Erythroblast (primary cell): ENCODE results near the gene DGKA.

Experiments used
- GATA1 ChIP-seq: IDR thresholded peaks from 2 replicates; pipeline ENCODE4 v1.6.1; 2011; ENCODE audit warnings: low read depth, mild to moderate bottlenecking, control low read depth, low read length, moderate library complexity
- POLR2A ChIP-seq: IDR thresholded peaks from 2 replicates; pipeline ENCODE4 v1.6.1; 2011; ENCODE audit warnings: mild to moderate bottlenecking, low read length

DNA sequence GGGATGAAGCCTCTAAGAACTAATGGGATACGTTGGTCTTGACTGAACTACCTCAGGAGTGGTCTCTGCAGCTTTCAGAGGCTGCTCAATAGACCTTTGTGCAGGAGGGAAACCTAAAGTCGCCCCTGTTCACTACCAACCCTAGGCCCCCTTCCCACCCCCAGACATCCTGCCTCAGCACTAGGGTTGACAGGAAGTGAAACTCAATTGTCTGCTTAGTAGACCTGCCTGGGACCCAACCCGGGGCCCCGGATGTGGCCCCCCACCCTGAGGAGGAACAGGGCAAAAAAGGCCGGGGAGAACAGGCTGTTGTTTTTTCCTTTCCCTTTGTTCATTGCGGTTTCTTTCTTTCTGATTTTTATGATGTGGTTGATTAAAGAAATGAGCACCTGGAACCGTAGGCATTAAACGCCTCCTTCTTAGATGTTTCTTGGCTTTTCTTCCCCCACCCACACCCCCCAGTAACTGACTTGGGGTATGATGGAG, 1.6 kb upstream of the DGKA start:
- TF ChIP-seq POLR2A (no peak), GATA1 (no peak)
